Suprapubic skin (tissue), 4 donors: ENCODE measurements around the gene PTMA.

Source experiments
- CTCF ChIP-seq, 2 donors: fragments of 200-600 bp in 1 of 2; fragments of 450-650 bp in 1 of 2; sonication (generic) in 1 of 2; IDR thresholded peaks; one replicate each; pipeline ENCODE4 v1.5.1; 2016 to 2019; ENCODE audit warnings: antibody characterized with exemption in 2 of 2, mild to moderate bottlenecking in 1 of 2, moderate library complexity in 1 of 2
- POLR2A ChIP-seq, 2 donors: fragments of 450-650 bp; IDR thresholded peaks; one replicate each; pipeline ENCODE4 v1.6.1; 2017; ENCODE audit warnings: antibody characterized with exemption in 2 of 2, mild to moderate bottlenecking in 2 of 2, moderate library complexity in 2 of 2
- POLR2AphosphoS5 ChIP-seq, 3 donors: sonication (generic); formaldehyde crosslinking; IDR thresholded peaks; one replicate each; pipeline ENCODE4 v1.6.1; 2017; ENCODE audit warnings: antibody characterized with exemption in 3 of 3

GRCh38 chr2:231707625-231707926 is 749 bp upstream of the PTMA start:
- no peak for TF ChIP-seq CTCF (IDR thresholded peaks at IDR 0.05)
- peak in 1 of 2 donors; percentile 31 for TF ChIP-seq POLR2A (IDR thresholded peaks at IDR 0.05)
- TF ChIP-seq POLR2AphosphoS5 (IDR thresholded peaks at IDR 0.05): peak in 2 of 3 donors; percentile 11 to 49
